ENCODE measurements around the gene SLIT1.

DNA sequence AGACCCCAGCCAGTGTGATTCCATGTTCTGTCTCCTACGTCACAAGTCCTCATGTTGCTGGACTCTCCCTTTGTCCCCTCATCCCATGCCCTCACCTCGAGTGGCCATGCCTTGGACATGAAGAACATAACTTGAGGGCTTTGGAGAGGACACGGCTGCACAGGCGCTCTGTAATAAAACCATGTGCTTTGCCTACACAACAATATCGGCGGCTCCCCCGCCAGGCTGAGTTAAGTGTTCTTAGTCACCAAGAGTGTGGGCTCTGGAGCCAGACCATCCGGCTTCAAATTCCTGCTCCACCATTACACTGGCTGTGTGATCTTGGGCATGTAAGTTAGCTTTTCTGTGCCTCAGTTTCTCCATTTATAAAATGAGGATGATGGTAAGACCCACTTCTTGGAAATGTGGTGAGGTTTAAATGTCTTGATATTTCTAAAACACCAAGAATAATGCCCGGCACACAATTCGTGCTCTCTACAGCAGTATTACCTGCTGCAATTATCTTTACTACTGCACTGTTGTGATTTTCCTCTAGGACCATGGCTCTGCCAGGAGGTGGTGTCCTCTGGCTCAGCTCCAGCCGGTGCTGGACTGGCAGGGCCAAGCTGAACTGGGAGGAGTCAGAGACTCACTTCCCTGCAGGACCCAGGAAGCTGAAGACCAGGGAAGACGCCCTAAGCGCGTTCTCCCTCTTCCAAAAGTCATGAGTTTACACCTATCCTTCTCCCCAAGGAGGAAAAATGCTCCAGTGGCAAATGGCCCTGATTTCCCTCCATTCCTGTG lies 15.7 kb downstream of the SLIT1 start:
- no peak for TF ChIP-seq POLR2AphosphoS5 (IDR thresholded peaks at IDR 0.05; ENCODE audit: low read depth, low read length)
- TF ChIP-seq, protein P1, sequence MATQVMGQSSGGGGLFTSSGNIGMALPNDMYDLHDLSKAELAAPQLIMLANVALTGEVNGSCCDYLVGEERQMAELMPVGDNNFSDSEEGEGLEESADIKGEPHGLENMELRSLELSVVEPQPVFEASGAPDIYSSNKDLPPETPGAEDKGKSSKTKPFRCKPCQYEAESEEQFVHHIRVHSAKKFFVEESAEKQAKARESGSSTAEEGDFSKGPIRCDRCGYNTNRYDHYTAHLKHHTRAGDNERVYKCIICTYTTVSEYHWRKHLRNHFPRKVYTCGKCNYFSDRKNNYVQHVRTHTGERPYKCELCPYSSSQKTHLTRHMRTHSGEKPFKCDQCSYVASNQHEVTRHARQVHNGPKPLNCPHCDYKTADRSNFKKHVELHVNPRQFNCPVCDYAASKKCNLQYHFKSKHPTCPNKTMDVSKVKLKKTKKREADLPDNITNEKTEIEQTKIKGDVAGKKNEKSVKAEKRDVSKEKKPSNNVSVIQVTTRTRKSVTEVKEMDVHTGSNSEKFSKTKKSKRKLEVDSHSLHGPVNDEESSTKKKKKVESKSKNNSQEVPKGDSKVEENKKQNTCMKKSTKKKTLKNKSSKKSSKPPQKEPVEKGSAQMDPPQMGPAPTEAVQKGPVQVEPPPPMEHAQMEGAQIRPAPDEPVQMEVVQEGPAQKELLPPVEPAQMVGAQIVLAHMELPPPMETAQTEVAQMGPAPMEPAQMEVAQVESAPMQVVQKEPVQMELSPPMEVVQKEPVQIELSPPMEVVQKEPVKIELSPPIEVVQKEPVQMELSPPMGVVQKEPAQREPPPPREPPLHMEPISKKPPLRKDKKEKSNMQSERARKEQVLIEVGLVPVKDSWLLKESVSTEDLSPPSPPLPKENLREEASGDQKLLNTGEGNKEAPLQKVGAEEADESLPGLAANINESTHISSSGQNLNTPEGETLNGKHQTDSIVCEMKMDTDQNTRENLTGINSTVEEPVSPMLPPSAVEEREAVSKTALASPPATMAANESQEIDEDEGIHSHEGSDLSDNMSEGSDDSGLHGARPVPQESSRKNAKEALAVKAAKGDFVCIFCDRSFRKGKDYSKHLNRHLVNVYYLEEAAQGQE (IDR thresholded peaks at IDR 0.05; ENCODE audit: insufficient read depth in 1 of 2, low read depth in 2 of 2, low read length in 2 of 2), result no peak
- TF ChIP-seq SIN3A (IDR thresholded peaks at IDR 0.05; ENCODE audit: borderline replicate concordance, insufficient read depth, low read length), result no peak
- TF ChIP-seq TAF1 (IDR thresholded peaks at IDR 0.05; ENCODE audit: borderline replicate concordance, insufficient read depth, low read length), result no peak
- no peak for TF ChIP-seq FOXP2 (optimal IDR thresholded peaks at IDR 0.05; ENCODE audit: borderline replicate concordance, extremely low read depth, extremely low read length, insufficient read depth)
